ENCODE measurements around the gene GPR152. TPM values are rescaled to one million over a fixed set of nuclear protein-coding genes. Genes with fewer than 3 reads are reported as not detected.
A peak's percentile ranks its signal among the peaks of the same experiment; 100 is the strongest.

GPR152 gene
- total RNA-seq, 2 experiments from 2014 or later, result not detected

GRCh38 chr11:67441731-67442351, 10.7 kb downstream of the GPR152 start:
- Histone ChIP-seq H3K4me3 (ENCODE audit: low read length) (no peak overlapping the region), H3K27me3 (ENCODE audit: control insufficient read depth in 1 of 2, insufficient read depth in 2 of 2, low read length in 2 of 2) (no peaks in the 10 kb centered on the region), H3K9me3 (ENCODE audit: control insufficient read depth in 1 of 2, insufficient read depth in 1 of 2, low read length in 2 of 2) (no peaks in the 10 kb centered on the region), H3K36me3 (ENCODE audit: insufficient read depth, low read length) (no peaks in the 10 kb centered on the region), H3K27ac (ENCODE audit: low read depth in 1 of 2, low read length in 2 of 2) (peak overlapping the region; percentile 0 to 94), H3K4me1 (ENCODE audit: insufficient read depth, low read length) (peaks cover 82% of the 10 kb centered on the region)
- CTCF ChIA-PET, result interaction anchor here (1.6 kb wide), 1 partner anchor 40 kb away, joined by 6 read pairs; the partner anchor contains the start of gene PPP1CA
- POLR2A ChIA-PET, result interaction anchor here (1.2 to 17.7 kb wide), 9 partner anchors 12 to 202 kb away, joined by 3 to 411 read pairs (median 6); partner anchors contain the start of genes AIP, CABP4, CARNS1 and GPR152
- DNase-seq, result peak in 2 of 14 experiments; percentile 64 to 71
- TF ChIP-seq, protein P1, sequence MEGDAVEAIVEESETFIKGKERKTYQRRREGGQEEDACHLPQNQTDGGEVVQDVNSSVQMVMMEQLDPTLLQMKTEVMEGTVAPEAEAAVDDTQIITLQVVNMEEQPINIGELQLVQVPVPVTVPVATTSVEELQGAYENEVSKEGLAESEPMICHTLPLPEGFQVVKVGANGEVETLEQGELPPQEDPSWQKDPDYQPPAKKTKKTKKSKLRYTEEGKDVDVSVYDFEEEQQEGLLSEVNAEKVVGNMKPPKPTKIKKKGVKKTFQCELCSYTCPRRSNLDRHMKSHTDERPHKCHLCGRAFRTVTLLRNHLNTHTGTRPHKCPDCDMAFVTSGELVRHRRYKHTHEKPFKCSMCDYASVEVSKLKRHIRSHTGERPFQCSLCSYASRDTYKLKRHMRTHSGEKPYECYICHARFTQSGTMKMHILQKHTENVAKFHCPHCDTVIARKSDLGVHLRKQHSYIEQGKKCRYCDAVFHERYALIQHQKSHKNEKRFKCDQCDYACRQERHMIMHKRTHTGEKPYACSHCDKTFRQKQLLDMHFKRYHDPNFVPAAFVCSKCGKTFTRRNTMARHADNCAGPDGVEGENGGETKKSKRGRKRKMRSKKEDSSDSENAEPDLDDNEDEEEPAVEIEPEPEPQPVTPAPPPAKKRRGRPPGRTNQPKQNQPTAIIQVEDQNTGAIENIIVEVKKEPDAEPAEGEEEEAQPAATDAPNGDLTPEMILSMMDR (IDR thresholded peaks at IDR 0.05), result no peak
- Mint-ChIP-seq H3K27me3 (no peaks in the 10 kb centered on the region), H3K36me3 (ENCODE audit: low read depth) (peaks cover 25% of the 10 kb centered on the region), H3K27ac (peak overlapping the region; percentile 98), H3K4me3 (peak overlapping the region; percentile 82), H3K9me3 (no peaks in the 10 kb centered on the region), H3K4me1 (ENCODE audit: low read depth) (peaks cover 74% of the 10 kb centered on the region)
- intact Hi-C loops (cut with DNase I, micrococcal nuclease), result no loop called here
- peak; percentile 12 for ATAC-seq (ENCODE audit: poor library complexity)

GRCh38 chr11:67441098-67441563, 11.4 kb downstream of the GPR152 start:
- ChIA-PET CTCF (interaction anchor here (0.8 to 1.6 kb wide), 3 partner anchors 21 to 90 kb away, joined by 3 to 6 read pairs (median 4); partner anchors contain the start of gene PPP1CA), POLR2A (interaction anchor here (1.2 to 17.7 kb wide), 10 partner anchors 12 to 201 kb away, joined by 3 to 411 read pairs (median 6); partner anchors contain the start of genes AIP, CABP4, CARNS1 and GPR152)
- Histone ChIP-seq H3K4me1 (ENCODE audit: insufficient read depth, low read length) (peaks cover 79% of the 10 kb centered on the region), H3K9me3 (ENCODE audit: control insufficient read depth in 1 of 2, insufficient read depth in 1 of 2, low read length in 2 of 2) (no peaks in the 10 kb centered on the region), H3K27ac (ENCODE audit: low read depth in 1 of 2, low read length in 2 of 2) (peak overlapping the region in 1 of 2 donors; percentile 94), H3K4me3 (ENCODE audit: low read length) (no peak overlapping the region), H3K27me3 (ENCODE audit: control insufficient read depth in 1 of 2, insufficient read depth in 2 of 2, low read length in 2 of 2) (no peaks in the 10 kb centered on the region), H3K36me3 (ENCODE audit: insufficient read depth, low read length) (peaks cover 1% of the 10 kb centered on the region)
- Mint-ChIP-seq H3K9me3 (no peaks in the 10 kb centered on the region), H3K27me3 (no peaks in the 10 kb centered on the region), H3K4me3 (peak overlapping the region; percentile 66), H3K36me3 (ENCODE audit: low read depth) (peaks cover 30% of the 10 kb centered on the region), H3K4me1 (ENCODE audit: low read depth) (peaks cover 72% of the 10 kb centered on the region), H3K27ac (peak overlapping the region; percentile 98)
- peak in 1 of 14 experiments; percentile 60 for DNase-seq
- no peak for ATAC-seq (ENCODE audit: poor library complexity)
- intact Hi-C loops (cut with DNase I, micrococcal nuclease), result no loop called here
- TF ChIP-seq, protein P1 (IDR thresholded peaks at IDR 0.05), result no peak

GRCh38 chr11:67440229-67441097, 12.1 kb downstream of the GPR152 start:
- peak overlapping the region; percentile 72 to 94 for H3K27ac ChIP-seq (ENCODE audit: low read depth in 1 of 2, low read length in 2 of 2)
- H3K36me3 ChIP-seq (ENCODE audit: insufficient read depth, low read length), result peaks cover 8% of the 10 kb centered on the region

More at GRCh38 chr11:67440229-67441097, 12.1 kb downstream of the GPR152 start:
- ChIA-PET CTCF (interaction anchor here (0.8 to 4.3 kb wide), 4 partner anchors 20 to 89 kb away, joined by 3 to 21 read pairs (median 5); partner anchors contain the start of gene PPP1CA), POLR2A (interaction anchor here (1.2 to 17.7 kb wide), 11 partner anchors 13 to 200 kb away, joined by 3 to 411 read pairs (median 6); partner anchors contain the start of genes AIP, CABP4, CARNS1 and GPR152)
- H3K4me3 Mint-ChIP-seq, result peak overlapping the region; percentile 98
- no peaks in the 10 kb centered on the region for H3K27me3 ChIP-seq (ENCODE audit: control insufficient read depth in 1 of 2, insufficient read depth in 2 of 2, low read length in 2 of 2)
- H3K27me3 Mint-ChIP-seq, result no peaks in the 10 kb centered on the region
- TF ChIP-seq, protein P1 (IDR thresholded peaks at IDR 0.05), result no peak
- peak overlapping the region; percentile 97 for H3K4me3 ChIP-seq (ENCODE audit: low read length)
- H3K9me3 ChIP-seq (ENCODE audit: control insufficient read depth in 1 of 2, insufficient read depth in 1 of 2, low read length in 2 of 2), result no peaks in the 10 kb centered on the region
- H3K9me3 Mint-ChIP-seq, result no peaks in the 10 kb centered on the region
- intact Hi-C loops (cut with DNase I, micrococcal nuclease), result no loop called here
- H3K4me1 Mint-ChIP-seq (ENCODE audit: low read depth), result peaks cover 69% of the 10 kb centered on the region
- H3K27ac Mint-ChIP-seq, result peak overlapping the region; percentile 98
- ATAC-seq (ENCODE audit: poor library complexity), result no peak
- peaks cover 79% of the 10 kb centered on the region for H3K4me1 ChIP-seq (ENCODE audit: insufficient read depth, low read length)
- DNase-seq, result peak in 3 of 14 experiments; percentile 58 to 68 (median 61)
- peaks cover 35% of the 10 kb centered on the region for H3K36me3 Mint-ChIP-seq (ENCODE audit: low read depth)
